Measurements from ENCODE around the gene RELB. TPM values are rescaled to one million over a fixed set of nuclear protein-coding genes. Genes with fewer than 3 reads are reported as not detected.

The RELB gene
- total and polyA plus RNA-seq, 9 of the 15 experiments (the other 6 are each of a cell fraction or from before 2014, with no cell fraction given): 0.15 to 1.1 (median 0.28) TPM; not detected in 2

GRCh38 chr19:44954649-44955504 is 46.4 kb upstream of the RELB start, which contains the start of gene CLPTM1 (continued):
- no peak for TF ChIP-seq SRSF3 (IDR thresholded peaks at IDR 0.05; ENCODE audit: insufficient read depth, low read length)
- TF ChIP-seq ZNF79 (CRISPR knock-in tag; IDR thresholded peaks at IDR 0.05; ENCODE audit: low read depth): no peak
- TF ChIP-seq HCFC1 (IDR thresholded peaks at IDR 0.05; ENCODE audit: low read depth, low read length): peak; percentile 57
- no peak; the same call in 1 of the 2 replicates for TF ChIP-seq MTA1 (IDR thresholded peaks at IDR 0.05; ENCODE audit: borderline replicate concordance)
- peak in 1 of 3 experiments; percentile 63; a peak in 2 of 6 replicates for TF ChIP-seq ZBTB11 (CRISPR knock-in tag; IDR thresholded peaks at IDR 0.05)
- TF ChIP-seq MITF (IDR thresholded peaks at IDR 0.05): no peak
- no peak for TF ChIP-seq PCBP1 (IDR thresholded peaks at IDR 0.05; ENCODE audit: low read depth, low read length, poor library complexity, severe bottlenecking)
- TF ChIP-seq TARDBP (IDR thresholded peaks at IDR 0.05): peak; percentile 96
- no peak for TF ChIP-seq TCF7L2 (IDR thresholded peaks at IDR 0.05; ENCODE audit: low read depth, low read length)
- TF ChIP-seq RBFOX2 (IDR thresholded peaks at IDR 0.05; ENCODE audit: low read depth, low read length): peak; percentile 89
- TF ChIP-seq PATZ1 (CRISPR knock-in tag; IDR thresholded peaks at IDR 0.05; ENCODE audit: borderline replicate concordance): no peak
- TF ChIP-seq BRD9 (IDR thresholded peaks at IDR 0.05; ENCODE audit: low read depth, partially characterized antibody): peak; percentile 97
- TF ChIP-seq NR3C1 (CRISPR knock-in tag; IDR thresholded peaks at IDR 0.05): no peak
- peak; percentile 72; the same call in 1 of the 2 replicates for TF ChIP-seq NR1H2 (CRISPR knock-in tag; IDR thresholded peaks at IDR 0.05)
- TF ChIP-seq ZNF586 (CRISPR knock-in tag; conservative IDR thresholded peaks at IDR 0.05): no peak
- TF ChIP-seq ZNF436 (CRISPR knock-in tag; IDR thresholded peaks at IDR 0.05): no peak
- TF ChIP-seq SRSF7 (optimal IDR thresholded peaks at IDR 0.05; ENCODE audit: low read depth, low read length): no peak
- TF ChIP-seq MAFF (IDR thresholded peaks at IDR 0.05; ENCODE audit: low read length): peak; percentile 28; the same call in 1 of the 2 replicates
- TF ChIP-seq NFYB (IDR thresholded peaks at IDR 0.05; ENCODE audit: extremely low read depth, insufficient read length): peak; percentile 49
- TF ChIP-seq CBX1 (IDR thresholded peaks at IDR 0.05; ENCODE audit: low read depth): peak; percentile 37; the same call in 1 of the 2 replicates
- no peak for TF ChIP-seq ILF3 (IDR thresholded peaks at IDR 0.05; ENCODE audit: borderline replicate concordance)

All from K562 (cell line).